ENCODE results near the gene LRRC2.
"Not testable (repeated sequence)": the region's sequence is repeated elsewhere in the genome, so short reads cannot be mapped to it uniquely, and the experiment has no call there.

LRRC2 gene

GRCh38 chr3:46522201-46522600 lies 43.9 kb downstream of the LRRC2 start:
- DNase-seq = not testable (repeated sequence)

GRCh38 chr3:46521096-46521495 lies 45.0 kb downstream of the LRRC2 start:
- no peak for DNase-seq

- no peak for DNase-seq
Observed at GRCh38 chr3:46520531-46520930, 45.6 kb downstream of the LRRC2 start.

DNA sequence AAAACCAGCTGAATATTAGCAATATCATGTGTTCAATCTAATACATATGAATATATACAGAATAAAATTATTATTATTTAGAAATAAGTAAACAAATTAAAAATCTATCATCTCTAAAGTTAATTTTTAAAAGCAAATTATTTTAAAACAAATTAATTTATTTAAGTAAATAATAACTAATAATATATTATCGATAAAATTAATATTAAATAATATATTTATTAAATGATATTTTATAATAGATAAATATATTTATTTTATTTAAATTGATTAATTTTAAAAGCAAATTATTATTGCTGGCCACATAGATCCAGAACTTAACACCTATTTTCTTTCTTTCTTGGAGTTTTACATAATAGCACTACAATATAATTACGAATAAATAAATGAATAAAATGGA lies 46.1 kb downstream of the LRRC2 start:
- DNase-seq = no peak

DNA sequence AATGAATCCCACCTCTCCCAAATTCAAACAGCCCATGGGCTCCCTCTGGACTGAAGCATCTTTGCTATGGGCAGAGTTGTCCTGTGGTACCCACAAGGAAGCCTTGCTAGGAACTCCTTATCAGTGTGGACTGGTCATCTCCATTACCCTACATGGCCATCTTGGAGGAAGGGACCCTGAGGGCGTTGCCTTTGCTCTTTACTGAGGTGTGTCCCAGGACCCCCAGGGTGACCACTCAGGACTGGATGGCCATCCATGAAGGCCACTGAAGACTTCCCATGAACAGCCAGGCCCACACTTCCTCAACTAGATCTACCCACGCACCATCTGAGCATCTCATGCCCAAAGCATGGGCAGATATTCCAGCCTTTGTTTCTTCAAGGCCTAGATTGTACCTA lies 48.3 kb downstream of the LRRC2 start:
- no peak for DNase-seq

GRCh38 chr3:46517016-46517783 lies 48.9 kb downstream of the LRRC2 start:
- DNase-seq = no peak

- no peak for DNase-seq
Observed at GRCh38 chr3:46516521-46516920, 49.6 kb downstream of the LRRC2 start.

GRCh38 chr3:46512191-46512749 lies 53.8 kb downstream of the LRRC2 start:
- DNase-seq = no peak

- no peak for DNase-seq
Observed at GRCh38 chr3:46509661-46510187, 56.4 kb downstream of the LRRC2 start.

- no peak for DNase-seq
Observed at GRCh38 chr3:46508850-46509591, 57.1 kb downstream of the LRRC2 start.

- no peak for DNase-seq
Observed at GRCh38 chr3:46506526-46506925, 59.6 kb downstream of the LRRC2 start.

DNA sequence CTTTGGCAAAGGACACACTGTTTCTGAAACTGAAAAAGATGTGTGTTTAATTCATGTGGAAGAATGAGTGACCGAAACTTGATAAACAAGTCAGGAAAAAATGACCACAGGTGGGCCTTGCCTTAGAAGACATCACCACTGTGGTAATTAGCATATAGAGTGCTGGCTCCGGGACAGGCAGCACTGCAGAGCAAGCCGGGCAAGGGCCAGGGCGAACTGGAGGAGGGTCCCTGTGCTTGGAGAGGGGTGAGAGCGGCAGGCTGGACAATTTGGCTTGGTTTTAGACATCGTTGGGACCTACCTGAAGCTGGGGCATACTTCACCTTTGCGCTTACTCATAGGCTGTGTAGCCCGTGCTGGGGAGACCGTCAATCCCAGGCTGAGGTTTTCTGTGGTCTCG lies 60.1 kb downstream of the LRRC2 start:
- no peak for DNase-seq

DNA sequence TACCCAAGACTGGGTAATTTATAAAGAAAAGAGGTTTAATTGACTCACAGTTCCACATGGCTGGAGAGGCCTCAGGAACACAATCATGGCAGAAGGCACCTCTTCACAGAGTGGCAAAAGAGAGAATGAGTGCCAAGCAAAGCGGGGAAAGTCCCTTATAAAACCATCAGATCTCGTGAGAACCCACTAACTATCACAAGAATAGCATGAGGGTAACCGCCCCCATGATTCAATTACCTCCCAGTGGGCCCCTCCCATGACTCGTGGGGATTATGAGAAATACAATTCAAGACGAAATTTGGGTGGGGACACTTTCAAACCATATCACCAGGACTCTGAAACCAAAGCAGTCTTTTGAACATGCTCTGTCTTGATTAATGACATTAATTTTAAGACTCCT lies 61.3 kb downstream of the LRRC2 start:
- DNase-seq = no peak

- no peak for DNase-seq
Observed at GRCh38 chr3:46503200-46503874, 62.8 kb downstream of the LRRC2 start.

DNA sequence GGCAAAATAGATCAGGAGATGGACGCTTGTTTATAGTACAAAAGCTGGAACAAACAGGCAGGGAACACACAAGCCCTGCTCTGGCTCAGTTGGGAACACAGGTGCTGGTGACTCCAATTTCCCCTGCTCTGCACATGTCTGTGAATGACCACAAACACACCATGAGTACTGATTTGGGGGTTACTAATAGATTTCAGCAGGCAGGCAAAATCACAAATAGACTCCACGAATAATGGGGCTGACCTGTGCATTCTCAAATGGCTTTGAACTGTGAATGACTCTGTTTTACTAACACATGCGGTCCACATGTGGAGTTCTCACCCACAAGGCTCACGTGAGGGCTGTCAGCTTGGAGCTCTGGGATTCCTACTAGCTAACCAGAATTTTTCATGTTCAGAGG lies 64.4 kb downstream of the LRRC2 start:
- DNase-seq = no peak

DNA sequence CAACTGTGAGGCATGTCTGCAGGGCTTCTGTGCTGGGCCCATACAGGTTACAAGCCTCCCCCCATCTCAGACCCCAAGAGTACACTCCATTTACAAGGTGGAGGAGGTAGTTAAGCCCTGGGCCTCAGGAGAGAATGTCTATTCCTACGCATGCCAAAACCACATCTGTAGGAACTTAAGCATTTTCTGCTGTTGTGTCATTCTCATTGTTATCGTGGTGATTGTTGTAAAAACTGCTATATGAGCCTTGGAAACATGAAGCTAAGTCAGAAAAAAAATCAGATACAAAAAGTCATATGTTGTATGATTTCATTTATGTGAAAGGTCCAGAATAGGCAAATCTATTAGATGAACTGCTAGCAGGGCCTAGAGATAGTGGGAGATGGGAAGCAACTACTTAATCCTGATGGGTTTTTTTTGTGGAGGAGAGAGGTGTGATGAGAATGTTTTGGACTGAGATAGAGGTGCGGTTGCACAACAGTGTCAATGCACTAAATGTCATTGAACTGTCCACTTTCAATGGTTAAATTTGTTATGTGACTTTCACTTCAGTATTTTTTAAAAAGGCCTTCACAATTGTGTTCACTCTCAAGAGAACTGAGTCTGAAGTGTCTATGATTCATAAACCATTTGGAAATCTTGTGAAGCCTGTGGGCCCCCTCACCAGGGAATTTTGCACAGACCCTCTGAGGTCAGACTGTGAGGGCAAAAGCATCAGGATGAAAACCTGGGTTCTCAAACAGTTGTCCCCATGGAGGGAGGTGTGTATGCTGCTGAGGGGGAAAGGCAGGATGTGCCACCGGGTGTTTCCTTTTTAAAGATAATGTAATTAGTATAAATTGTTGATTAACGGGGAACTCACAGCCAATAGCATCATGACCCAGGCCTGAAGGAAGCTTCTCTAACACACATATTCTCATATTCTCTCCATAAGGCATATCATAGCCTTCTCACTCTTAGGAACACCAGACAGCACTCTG lies 65.2 kb downstream of the LRRC2 start:
- DNase-seq = no peak

- DNase-seq = no peak
Observed at GRCh38 chr3:46498916-46499519, 67.1 kb downstream of the LRRC2 start.

- no peak for DNase-seq
Observed at GRCh38 chr3:46497556-46498265, 68.4 kb downstream of the LRRC2 start, which contains the start of gene RTP3. RTP3 (plus strand) TSS chr3:46497976; CDS start chr3:46498063, 87 bp downstream.

DNA sequence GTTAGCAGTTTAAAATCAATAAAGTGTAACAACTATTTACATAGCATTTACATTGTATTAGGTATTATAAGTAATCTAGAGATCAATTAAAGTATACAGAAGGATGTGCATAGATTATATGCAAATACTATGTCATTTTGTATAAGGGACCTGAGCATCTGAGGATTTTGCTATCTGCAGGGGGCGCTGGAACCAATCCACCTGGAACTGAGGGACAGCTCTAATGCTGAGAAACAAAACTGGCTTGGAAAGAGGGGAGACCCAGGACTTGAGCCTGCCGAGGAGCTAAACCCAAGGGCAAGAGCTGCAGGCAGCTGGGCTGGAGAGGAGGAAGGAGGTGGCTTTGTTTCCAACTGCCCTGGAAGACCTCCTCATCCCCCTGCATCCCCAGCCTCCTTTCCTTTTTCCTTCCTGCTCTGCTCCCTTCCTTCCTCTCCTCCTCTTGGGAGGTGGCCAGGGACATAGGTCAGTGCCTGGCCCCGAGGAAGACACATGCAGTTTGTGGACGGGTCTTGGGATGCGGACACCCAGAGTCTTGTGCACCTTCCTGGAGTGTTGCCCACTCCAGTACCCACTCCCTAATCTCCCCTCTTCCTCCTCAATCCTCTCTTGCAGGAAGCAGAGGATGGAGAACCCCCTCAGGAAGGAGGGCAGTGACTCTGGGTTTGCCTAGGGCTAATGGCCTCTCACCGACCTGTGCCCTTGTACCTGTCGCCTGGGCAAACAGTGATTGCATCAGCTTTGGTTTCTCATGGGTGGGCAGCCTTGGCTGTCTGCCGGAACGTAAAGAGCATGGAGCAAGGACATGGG lies 69.2 kb downstream of the LRRC2 start:
- no peak for DNase-seq

DNA sequence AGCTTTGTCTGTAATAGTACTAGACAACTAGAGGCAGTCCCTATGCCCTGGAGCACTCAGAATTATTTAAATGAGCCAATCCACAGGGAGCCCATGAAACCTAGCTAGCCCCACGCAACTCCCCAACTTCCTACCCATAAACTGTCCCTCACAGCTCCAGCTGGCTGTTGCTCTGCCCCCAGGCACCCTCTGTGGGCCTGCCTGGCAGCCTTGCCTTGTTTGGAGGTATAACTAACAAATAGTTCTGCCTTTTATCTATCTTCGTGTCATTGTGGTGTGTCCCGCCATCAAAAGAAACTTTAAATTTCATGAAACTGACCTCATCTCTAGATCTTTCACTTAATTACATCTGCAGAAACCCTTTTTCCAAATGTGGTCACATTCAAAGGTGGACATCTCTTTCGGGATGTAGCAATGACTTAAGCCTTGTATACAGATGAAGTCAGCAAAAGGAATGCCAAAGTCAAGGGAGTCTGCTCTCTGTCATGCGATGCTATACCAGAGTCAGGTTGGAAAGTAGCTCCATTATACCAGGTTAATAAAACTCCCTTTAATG lies 70.1 kb downstream of the LRRC2 start:
- DNase-seq = no peak

Measured in NCI-H446 treated with DMSO at 0.1 percent for 48 hours (cell line).